Common myeloid progenitor, CD34-positive (primary cell): Measurements from ENCODE around the gene ZCCHC17. TPM values are rescaled to one million over a fixed set of nuclear protein-coding genes. Genes with fewer than 3 reads are reported as not detected.

ENCODE experiments used
- CTCF ChIA-PET: fragments of 350-600 bp; sonication (Branson Sonifier 250); formaldehyde crosslinking; loops from one replicate; lab custom pipeline; 2021; ENCODE audit warnings: antibody characterized with exemption; lab: Charles Lee
- POLR2A ChIA-PET: fragments of 350-600 bp; sonication (Branson Sonifier 250); formaldehyde crosslinking; loops from one replicate; lab custom pipeline; 2021; ENCODE audit warnings: antibody characterized with exemption; lab: Charles Lee
- DNase-seq, 3 donors: peaks; one replicate each; pipeline versions ENCODE4 v3.0.0 to v3.0.0-alpha.2; 2013
- H3K27ac ChIP-seq, 2 experiments: 1 replicate in 1 of 2; 2 replicates in 1 of 2; pipeline ENCODE4 v1.7.0; 2013; ENCODE audit warnings: inconsistent platforms in 2 of 2, low read length in 2 of 2, mild to moderate bottlenecking in 2 of 2, low read depth in 1 of 2, moderate library complexity in 1 of 2; ENCODE audit not compliant: severe bottlenecking in 2 of 2, insufficient read depth in 1 of 2, poor library complexity in 1 of 2
- H3K27me3 ChIP-seq, 5 experiments: replicated peaks in 2 of 5; 1 replicate in 3 of 5; 2 replicates in 2 of 5; pipeline versions ENCODE4 v1.6.1 to v1.7.0; 2013; ENCODE audit warnings: low read length in 4 of 5, mild to moderate bottlenecking in 2 of 5, moderate library complexity in 2 of 5, inconsistent platforms in 1 of 5; ENCODE audit not compliant: insufficient read depth in 5 of 5, control insufficient read depth in 4 of 5
- H3K36me3 ChIP-seq, 4 experiments: 1 replicate in 2 of 4; 2 replicates in 2 of 4; pipeline versions ENCODE4 v1.6.1 to v1.7.0; 2013; ENCODE audit warnings: low read length in 3 of 4, control low read depth in 1 of 4, mild to moderate bottlenecking in 1 of 4; ENCODE audit not compliant: control insufficient read depth in 4 of 4, insufficient read depth in 4 of 4
- H3K4me1 ChIP-seq, 4 experiments: 1 replicate in 3 of 4; 2 replicates in 1 of 4; pipeline versions ENCODE4 v1.6.1 to v1.7.1; 2013; ENCODE audit warnings: low read length in 3 of 4, mild to moderate bottlenecking in 3 of 4, control low read depth in 1 of 4, inconsistent platforms in 1 of 4, moderate library complexity in 1 of 4; ENCODE audit not compliant: control insufficient read depth in 4 of 4, insufficient read depth in 4 of 4; ENCODE audit errors: control extremely low read depth in 1 of 4
- H3K4me3 ChIP-seq, 7 experiments: 1 replicate in 4 of 7; 2 replicates in 3 of 7; pipeline versions ENCODE4 v1.5.1 to v1.7.0; 2013; ENCODE audit warnings: mild to moderate bottlenecking in 7 of 7, low read length in 6 of 7, moderate library complexity in 6 of 7, inconsistent platforms in 2 of 7, low read depth in 2 of 7, control low read depth in 1 of 7; ENCODE audit not compliant: insufficient read depth in 4 of 7, control insufficient read depth in 1 of 7; ENCODE audit errors: extremely low read depth in 1 of 7
- H3K9me3 ChIP-seq, 5 experiments: 1 replicate in 4 of 5; 2 replicates in 1 of 5; pipeline versions ENCODE4 v1.6.1 to v1.7.1; 2013; ENCODE audit warnings: low read length in 4 of 5, mild to moderate bottlenecking in 2 of 5, inconsistent platforms in 1 of 5, low read depth in 1 of 5, moderate library complexity in 1 of 5; ENCODE audit not compliant: control insufficient read depth in 4 of 5, insufficient read depth in 2 of 5; ENCODE audit errors: control extremely low read depth in 1 of 5
- WGBS: methylation state at CpG from one replicate; pipeline ENCODE4 v1.1.5; 2013; ENCODE audit not compliant: insufficient coverage; 5-methylcytosine and 5-hydroxymethylcytosine counted together
- polyA plus RNA-seq: library from polyadenylated mRNA; unstranded; fragments of 120-200 nt; gene quantifications from one replicate; pipeline ENCODE4 v1.2.1, GENCODE V29; 2013

ZCCHC17 gene, protein sequence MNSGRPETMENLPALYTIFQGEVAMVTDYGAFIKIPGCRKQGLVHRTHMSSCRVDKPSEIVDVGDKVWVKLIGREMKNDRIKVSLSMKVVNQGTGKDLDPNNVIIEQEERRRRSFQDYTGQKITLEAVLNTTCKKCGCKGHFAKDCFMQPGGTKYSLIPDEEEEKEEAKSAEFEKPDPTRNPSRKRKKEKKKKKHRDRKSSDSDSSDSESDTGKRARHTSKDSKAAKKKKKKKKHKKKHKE
- 29.6 TPM for polyA plus RNA-seq

DNA sequence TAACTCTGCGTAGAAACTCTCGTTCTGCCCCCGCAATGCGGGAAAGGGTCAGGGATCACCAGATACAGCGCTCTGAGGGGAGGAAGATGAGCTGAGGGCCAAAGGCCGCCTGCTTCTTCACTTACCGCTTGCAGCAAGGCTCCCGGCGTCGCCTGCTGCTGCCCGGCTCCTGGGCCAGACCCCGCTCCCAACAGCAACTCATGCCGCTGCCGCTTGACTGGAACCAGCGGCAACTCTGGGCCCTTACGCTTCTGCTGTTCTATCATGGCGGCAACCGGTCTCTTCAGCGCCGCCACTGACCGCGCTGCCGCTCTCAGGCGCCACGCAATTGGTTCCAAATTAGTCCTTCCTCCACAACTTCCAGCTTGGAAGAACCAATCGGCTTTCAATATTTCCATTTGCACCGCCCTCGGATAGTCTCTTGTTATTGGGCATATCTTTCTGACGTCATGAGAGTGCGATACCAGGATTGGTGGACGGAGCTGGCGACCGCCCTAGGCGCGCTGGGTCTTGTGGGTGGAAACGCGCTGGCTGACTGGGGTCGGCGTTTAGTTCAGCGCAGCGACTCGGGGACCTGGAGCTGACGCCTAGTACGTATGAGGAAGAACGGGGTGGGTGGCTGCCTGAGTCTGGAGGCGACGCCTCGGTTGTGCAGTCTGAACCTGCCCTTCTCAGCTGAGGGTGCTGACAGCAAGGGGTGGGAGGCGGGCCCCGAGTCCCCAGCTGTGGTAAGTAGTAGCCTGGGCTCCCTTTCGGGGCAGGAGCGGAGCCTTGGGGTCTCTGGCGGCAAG is at the start of gene ZCCHC17, which contains the start of gene SNRNP40:
Gene ZCCHC17 (plus strand): TSS at position 547 of the 791 bp plus-strand sequence. CDS start 13,067 bp downstream, outside the sequence.
Gene SNRNP40 (minus strand): TSS at position 303 of the 791 bp plus-strand sequence. CDS start 37 bp downstream, at position 266.
- Histone ChIP-seq H3K4me1 (peaks cover 11 to 35% (median 16%) of the 10 kb centered on the region in 4 experiments), H3K36me3 (peaks cover 6 to 25% (median 19%) of the 10 kb centered on the region in 4 experiments), H3K27ac (peak within 1 kb of the TSS; percentile 91 to 96), H3K27me3 (no peaks in the 10 kb centered on the region), H3K4me3 (peak within 1 kb of the TSS; percentile 83 to 98 (median 97)), H3K9me3 (no peaks in the 10 kb centered on the region)
- ChIA-PET CTCF (interaction anchor here (1.0 kb wide), 2 partner anchors 10 to 21 kb away, joined by 3 to 7 read pairs; no protein-coding TSS in a partner anchor), POLR2A (interaction anchor here (0.9 to 1.3 kb wide), 2 partner anchors 16 to 186 kb away, joined by 3 read pairs; no protein-coding TSS in a partner anchor)
- 0% methylated on average over 38 of the region's 53 CpGs for WGBS
- peak; percentile 99 to 100 (median 100) for DNase-seq

GRCh38 chr1:31248276-31248675 is 48.6 kb upstream of the ZCCHC17 start:
- no peaks in the 10 kb centered on the region for H3K36me3 ChIP-seq
- ChIA-PET POLR2A (no interaction called here), CTCF (interaction anchor here (1.1 kb wide), 1 partner anchor 43 kb away, joined by 3 read pairs; no protein-coding TSS in a partner anchor)
- 100% methylated on average over 4 of the region's 4 CpGs for WGBS
- peaks cover 0 to 3% (median 0%) of the 10 kb centered on the region in 5 experiments for H3K27me3 ChIP-seq
- no peak overlapping the region for H3K4me3 ChIP-seq
- no peaks in the 10 kb centered on the region for H3K9me3 ChIP-seq
- no peaks in the 10 kb centered on the region for H3K4me1 ChIP-seq
- DNase-seq: no peak
- no peak overlapping the region for H3K27ac ChIP-seq

- no peaks in the 10 kb centered on the region for H3K36me3 ChIP-seq
- peaks cover 0 to 2% (median 0%) of the 10 kb centered on the region in 5 experiments for H3K27me3 ChIP-seq
- WGBS: 91% methylated on average over 3 of the region's 3 CpGs
- DNase-seq: no peak
- no peak overlapping the region for H3K4me3 ChIP-seq
- no peaks in the 10 kb centered on the region for H3K9me3 ChIP-seq
- no peak overlapping the region for H3K27ac ChIP-seq
- no peaks in the 10 kb centered on the region for H3K4me1 ChIP-seq
- ChIA-PET CTCF (no interaction called here), POLR2A (no interaction called here)
These were observed 47.0 kb upstream of the ZCCHC17 start for GRCh38 chr1:31249854-31250253.

DNA sequence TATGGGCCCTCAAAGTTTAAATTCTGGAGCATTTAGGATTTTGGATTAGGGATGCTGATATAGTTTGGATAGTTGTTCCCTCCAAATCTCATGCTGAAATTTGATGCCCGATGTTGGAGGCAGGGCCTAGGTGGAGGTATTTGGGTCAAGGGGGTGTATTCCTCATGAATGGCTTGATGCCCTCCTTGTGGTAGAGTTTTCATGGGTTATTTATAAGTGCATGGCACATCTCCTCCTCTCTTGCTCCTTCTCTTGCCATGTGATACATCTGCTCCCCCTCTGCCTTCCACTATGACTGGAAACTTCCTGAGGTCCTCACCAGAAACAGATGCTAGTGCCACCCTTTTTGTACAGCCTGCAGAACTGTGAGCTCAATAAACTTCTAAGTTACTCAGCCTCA is 39.6 kb upstream of the ZCCHC17 start:
- DNase-seq: no peak
- POLR2A ChIA-PET: no interaction called here
- no peaks in the 10 kb centered on the region for H3K4me1 ChIP-seq
- H3K27me3 ChIP-seq: no peaks in the 10 kb centered on the region
- H3K4me3 ChIP-seq: no peak overlapping the region
- CTCF ChIA-PET: no interaction called here
- H3K27ac ChIP-seq: no peak overlapping the region
- WGBS: 100% methylated on average over 1 of the region's 1 CpG
- H3K9me3 ChIP-seq: no peaks in the 10 kb centered on the region
- H3K36me3 ChIP-seq: peaks cover 6 to 48% (median 36%) of the 10 kb centered on the region in 4 experiments

DNA sequence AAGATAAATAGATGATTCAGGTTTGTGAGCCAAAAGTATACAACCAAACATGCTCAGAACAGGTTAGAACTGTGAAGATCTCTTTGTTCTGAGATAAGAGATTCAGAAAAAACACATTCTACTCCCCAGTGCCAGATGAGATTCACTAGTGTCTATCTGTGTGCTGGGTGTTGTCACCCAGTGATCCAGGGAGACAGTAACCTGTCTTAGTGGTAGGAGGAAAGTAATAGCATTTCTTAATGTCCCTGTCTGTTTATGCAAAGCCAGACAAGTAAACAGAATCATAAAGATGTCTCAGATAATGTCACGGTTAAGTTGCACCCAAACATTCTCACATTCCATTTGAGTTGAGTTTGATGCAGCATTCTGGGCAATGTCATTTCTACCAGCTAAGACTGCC is 38.3 kb upstream of the ZCCHC17 start:
- Histone ChIP-seq H3K27ac (no peak overlapping the region), H3K4me1 (no peaks in the 10 kb centered on the region), H3K36me3 (peaks cover 6 to 55% (median 41%) of the 10 kb centered on the region in 4 experiments), H3K27me3 (no peaks in the 10 kb centered on the region), H3K9me3 (no peaks in the 10 kb centered on the region), H3K4me3 (no peak overlapping the region)
- no peak for DNase-seq
- CTCF ChIA-PET: no interaction called here
- 100% methylated on average over 1 of the region's 1 CpG for WGBS
- POLR2A ChIA-PET: no interaction called here

DNA sequence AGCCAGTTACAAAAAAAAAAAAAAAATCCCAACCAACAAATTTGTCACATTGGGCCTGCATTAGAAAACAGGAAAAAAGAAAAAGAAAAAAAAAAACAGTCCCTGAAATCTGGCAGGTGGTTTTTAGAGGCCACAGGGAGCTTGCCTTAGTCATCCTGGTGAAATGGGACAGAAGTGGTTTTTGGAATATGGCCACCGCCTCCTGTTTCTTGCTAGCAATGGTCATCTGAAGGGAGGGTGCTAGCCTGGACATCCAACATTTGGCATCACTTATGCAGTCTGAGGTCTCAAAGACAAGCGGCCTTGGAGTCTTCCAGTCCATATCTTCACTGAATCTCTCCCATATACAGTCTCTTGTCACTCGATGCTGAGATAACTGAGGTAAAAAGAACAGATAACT is 37.1 kb upstream of the ZCCHC17 start:
- WGBS: 100% methylated on average over 1 of the region's 3 CpGs
- H3K27ac ChIP-seq: no peak overlapping the region
- ChIA-PET CTCF (no interaction called here), POLR2A (interaction anchor here (0.6 kb wide), 1 partner anchor 85 kb away, joined by 5 read pairs; no protein-coding TSS in a partner anchor)
- H3K4me3 ChIP-seq: no peak overlapping the region
- DNase-seq: no peak
- no peaks in the 10 kb centered on the region for H3K4me1 ChIP-seq
- no peaks in the 10 kb centered on the region for H3K27me3 ChIP-seq
- H3K9me3 ChIP-seq: no peaks in the 10 kb centered on the region
- peaks cover 9 to 62% (median 48%) of the 10 kb centered on the region in 4 experiments for H3K36me3 ChIP-seq
